ENCODE data around the gene RGR.
A peak's percentile ranks its signal among the peaks of the same experiment; 100 is the strongest.

Gene RGR

GRCh38 chr10:84262190-84262956 is 17.5 kb downstream of the RGR start:
- DNase-seq (ENCODE audit: low read depth), result no peak
- no peak for TF ChIP-seq CTCF (IDR thresholded peaks at IDR 0.05; ENCODE audit: insufficient read depth, low read depth, low read length, missing control alignments)
- H3K4me3 ChIP-seq (ENCODE audit: low read length), result no peak overlapping the region

GRCh38 chr10:84263716-84264115 is 18.9 kb downstream of the RGR start:
- H3K4me3 ChIP-seq (ENCODE audit: low read length), result no peak overlapping the region
- no peak for TF ChIP-seq CTCF (IDR thresholded peaks at IDR 0.05; ENCODE audit: insufficient read depth, low read depth, low read length, missing control alignments)
- DNase-seq (ENCODE audit: low read depth), result no peak

GRCh38 chr10:84264611-84265141 is 19.8 kb downstream of the RGR start:
- peak; percentile 66 for DNase-seq (ENCODE audit: low read depth)
- peak; percentile 98 for TF ChIP-seq CTCF (IDR thresholded peaks at IDR 0.05; ENCODE audit: insufficient read depth, low read depth, low read length, missing control alignments)
- H3K4me3 ChIP-seq (ENCODE audit: low read length), result no peak overlapping the region

GRCh38 chr10:84265418-84265817 is 20.6 kb downstream of the RGR start:
- H3K4me3 ChIP-seq (ENCODE audit: low read length), result no peak overlapping the region
- DNase-seq (ENCODE audit: low read depth), result no peak
- no peak for TF ChIP-seq CTCF (IDR thresholded peaks at IDR 0.05; ENCODE audit: insufficient read depth, low read depth, low read length, missing control alignments)

- H3K4me3 ChIP-seq (ENCODE audit: low read length), result no peak overlapping the region
- TF ChIP-seq CTCF (IDR thresholded peaks at IDR 0.05; ENCODE audit: insufficient read depth, low read depth, low read length, missing control alignments), result peak; percentile 69
- peak; percentile 81 for DNase-seq (ENCODE audit: low read depth)
These were observed 22.8 kb downstream of the RGR start for GRCh38 chr10:84267503-84268126.

GRCh38 chr10:84269162-84269561 is 24.3 kb downstream of the RGR start:
- TF ChIP-seq CTCF (IDR thresholded peaks at IDR 0.05; ENCODE audit: insufficient read depth, low read depth, low read length, missing control alignments), result no peak
- DNase-seq (ENCODE audit: low read depth), result no peak
- no peak overlapping the region for H3K4me3 ChIP-seq (ENCODE audit: low read length)

Data from epithelial cell of esophagus (primary cell).